CD4-positive, alpha-beta memory T cell (primary cell): Measurements from ENCODE around the gene ADAD2. TPM values are rescaled to one million over a fixed set of nuclear protein-coding genes. Genes with fewer than 3 reads are reported as not detected.

Source experiments
- CTCF ChIA-PET: fragments of 350-600 bp; sonication (Branson Sonifier 250); formaldehyde crosslinking; loops from one replicate; lab custom pipeline; 2021; ENCODE audit warnings: inconsistent platforms; ENCODE audit not compliant: partially characterized antibody; lab: Charles Lee
- POLR2A ChIA-PET: fragments of 350-600 bp; sonication (Branson Sonifier 250); formaldehyde crosslinking; loops from one replicate; lab custom pipeline; 2021; ENCODE audit not compliant: partially characterized antibody; lab: Charles Lee
- DNase-seq, 5 donors: peaks; one replicate each; pipeline versions ENCODE4 v3.0.0 to v3.0.0-alpha.2; 2020 to 2022; ENCODE audit warnings: mixed read lengths in 1 of 5
- H3K27ac ChIP-seq: one replicate; pipeline ENCODE4 v1.7.0; 2013; ENCODE audit warnings: low read depth, low read length
- H3K27me3 ChIP-seq: 2 replicates; pipeline ENCODE4 v1.7.0; 2013; ENCODE audit warnings: mild to moderate bottlenecking, low read length, moderate library complexity; ENCODE audit not compliant: insufficient read depth
- H3K36me3 ChIP-seq: 2 replicates; pipeline ENCODE4 v1.7.0; 2013; ENCODE audit warnings: mild to moderate bottlenecking, low read length, moderate library complexity; ENCODE audit not compliant: insufficient read depth
- H3K4me1 ChIP-seq: 2 replicates; pipeline ENCODE4 v1.7.0; 2013; ENCODE audit warnings: mild to moderate bottlenecking, low read length, moderate library complexity; ENCODE audit not compliant: insufficient read depth
- H3K4me3 ChIP-seq, 2 donors: one replicate each; pipeline ENCODE4 v1.7.0; 2013; ENCODE audit warnings: low read length in 2 of 2, mild to moderate bottlenecking in 1 of 2
- H3K9me3 ChIP-seq, 2 donors: one replicate each; pipeline ENCODE4 v1.7.0; 2013; ENCODE audit warnings: low read length in 2 of 2, control low read depth in 1 of 2; ENCODE audit not compliant: control insufficient read depth in 1 of 2
- H3K27ac Mint-ChIP-seq, 7 donors: one replicate each; pipeline ENCODE4 v1.8.0; 2020 to 2021; ENCODE audit warnings: mixed read lengths in 7 of 7, mild to moderate bottlenecking in 6 of 7, inconsistent platforms in 3 of 7, moderate library complexity in 3 of 7
- H3K27me3 Mint-ChIP-seq, 2 donors: one replicate each; pipeline ENCODE4 v1.8.0; 2020 to 2021; ENCODE audit warnings: mixed read lengths in 2 of 2
- H3K36me3 Mint-ChIP-seq, 2 donors: one replicate each; pipeline ENCODE4 v1.8.0; 2020 to 2021; ENCODE audit warnings: mixed read lengths in 2 of 2, inconsistent platforms in 1 of 2, mild to moderate bottlenecking in 1 of 2
- H3K4me1 Mint-ChIP-seq, 4 donors: one replicate each; pipeline ENCODE4 v1.8.0; 2020 to 2021; ENCODE audit warnings: mixed read lengths in 4 of 4, mild to moderate bottlenecking in 1 of 4
- H3K4me3 Mint-ChIP-seq, 8 donors: one replicate each; pipeline ENCODE4 v1.8.0; 2020 to 2021; ENCODE audit warnings: mixed read lengths in 8 of 8, mild to moderate bottlenecking in 7 of 8, moderate library complexity in 6 of 8, inconsistent platforms in 3 of 8
- H3K9me3 Mint-ChIP-seq, 8 donors: one replicate each; pipeline ENCODE4 v1.8.0; 2020 to 2021; ENCODE audit warnings: mixed read lengths in 8 of 8, mild to moderate bottlenecking in 5 of 8, inconsistent platforms in 3 of 8, moderate library complexity in 1 of 8
- intact Hi-C: fragments of 100-400 bp; cut with micrococcal nuclease; formaldehyde crosslinking; loops from one replicate; pipeline ENCODE4 v1.15.1; 2023
- polyA plus RNA-seq, 2 donors: library from polyadenylated mRNA; unstranded; fragments of 300-500 nt; fragmentation: Illumina TruSeq; gene quantifications; one replicate each; pipeline ENCODE4 v1.2.3, GENCODE V29; 2021
- total RNA-seq, 2 experiments: library from RNA; stranded (reverse); gene quantifications; one replicate each; pipeline ENCODE4 v1.2.3, GENCODE V29; 2021

ADAD2 gene
- total and polyA plus RNA-seq, 4 experiments from 2014 or later: not detected

DNA sequence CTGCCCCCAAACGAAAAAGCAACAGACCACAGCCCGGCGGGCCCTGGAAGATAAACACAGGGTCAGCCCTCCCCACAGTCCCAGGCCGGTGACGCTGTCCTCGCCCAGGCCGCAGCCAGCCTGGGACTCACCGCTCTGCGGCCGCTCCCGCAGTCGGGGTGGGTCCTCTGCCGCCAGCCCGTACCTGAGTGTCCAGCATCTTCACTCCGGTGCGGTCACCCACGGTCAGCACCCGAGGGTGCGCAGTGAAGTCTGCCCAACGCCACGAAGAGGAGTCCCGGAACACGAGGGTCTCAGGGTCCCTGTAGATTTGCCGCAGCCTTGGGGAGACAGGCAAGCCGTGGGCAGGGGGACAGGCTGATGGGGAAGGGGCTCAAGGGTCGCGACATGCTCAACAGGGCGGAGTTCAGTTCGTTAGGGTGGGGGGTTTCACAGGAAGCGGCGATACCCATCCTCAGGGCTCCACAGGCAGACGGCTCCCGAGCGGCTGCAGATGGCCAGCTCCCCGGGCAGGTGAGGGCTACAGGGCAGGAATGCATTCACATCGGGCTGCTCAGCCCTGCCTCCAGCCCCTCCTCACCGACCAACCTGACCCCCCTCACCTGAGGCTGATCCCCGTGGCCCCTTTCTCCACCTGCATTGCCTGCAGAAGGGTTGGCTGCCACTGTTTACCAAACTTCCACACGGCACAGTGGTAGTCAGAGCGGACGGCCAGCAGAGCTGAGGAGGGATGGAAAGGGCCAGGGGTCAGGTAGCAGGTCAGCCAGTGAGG lies 9.6 kb upstream of the ADAD2 start:
- CTCF ChIA-PET: no interaction called here
- intact Hi-C loops: no loop called here

GRCh38 chr16:84182104-84182503 lies 8.9 kb upstream of the ADAD2 start:
- Histone ChIP-seq H3K27me3 (no peaks in the 10 kb centered on the region), H3K9me3 (no peaks in the 10 kb centered on the region), H3K36me3 (peaks cover 46% of the 10 kb centered on the region), H3K27ac (no peak overlapping the region), H3K4me1 (peaks cover 19% of the 10 kb centered on the region), H3K4me3 (no peak overlapping the region)
- Mint-ChIP-seq H3K4me1 (peaks cover 11 to 32% (median 20%) of the 10 kb centered on the region in 4 donors), H3K27me3 (no peaks in the 10 kb centered on the region), H3K4me3 (no peak overlapping the region), H3K9me3 (no peaks in the 10 kb centered on the region), H3K36me3 (peaks cover 16 to 43% of the 10 kb centered on the region in 2 donors), H3K27ac (no peak overlapping the region)
- ChIA-PET POLR2A (no interaction called here), CTCF (interaction anchor here (0.5 to 0.9 kb wide), 2 partner anchors 69 to 98 kb away, joined by 3 read pairs; no protein-coding TSS in a partner anchor)
- DNase-seq: no peak
- intact Hi-C loops: no loop called here

More for the DNA sequence above, 9.6 kb upstream of the ADAD2 start:
- H3K27ac ChIP-seq: no peak overlapping the region
- Mint-ChIP-seq H3K27ac (no peak overlapping the region), H3K9me3 (no peaks in the 10 kb centered on the region), H3K36me3 (peaks cover 16 to 40% of the 10 kb centered on the region in 2 donors), H3K4me1 (peaks cover 11 to 32% (median 16%) of the 10 kb centered on the region in 4 donors), H3K27me3 (no peaks in the 10 kb centered on the region), H3K4me3 (no peak overlapping the region)
- no peaks in the 10 kb centered on the region for H3K9me3 ChIP-seq
- H3K4me1 ChIP-seq: peaks cover 18% of the 10 kb centered on the region
- H3K27me3 ChIP-seq: no peaks in the 10 kb centered on the region
- H3K36me3 ChIP-seq: peaks cover 46% of the 10 kb centered on the region
- no peak overlapping the region for H3K4me3 ChIP-seq
- no peak for DNase-seq
- POLR2A ChIA-PET: no interaction called here

DNA sequence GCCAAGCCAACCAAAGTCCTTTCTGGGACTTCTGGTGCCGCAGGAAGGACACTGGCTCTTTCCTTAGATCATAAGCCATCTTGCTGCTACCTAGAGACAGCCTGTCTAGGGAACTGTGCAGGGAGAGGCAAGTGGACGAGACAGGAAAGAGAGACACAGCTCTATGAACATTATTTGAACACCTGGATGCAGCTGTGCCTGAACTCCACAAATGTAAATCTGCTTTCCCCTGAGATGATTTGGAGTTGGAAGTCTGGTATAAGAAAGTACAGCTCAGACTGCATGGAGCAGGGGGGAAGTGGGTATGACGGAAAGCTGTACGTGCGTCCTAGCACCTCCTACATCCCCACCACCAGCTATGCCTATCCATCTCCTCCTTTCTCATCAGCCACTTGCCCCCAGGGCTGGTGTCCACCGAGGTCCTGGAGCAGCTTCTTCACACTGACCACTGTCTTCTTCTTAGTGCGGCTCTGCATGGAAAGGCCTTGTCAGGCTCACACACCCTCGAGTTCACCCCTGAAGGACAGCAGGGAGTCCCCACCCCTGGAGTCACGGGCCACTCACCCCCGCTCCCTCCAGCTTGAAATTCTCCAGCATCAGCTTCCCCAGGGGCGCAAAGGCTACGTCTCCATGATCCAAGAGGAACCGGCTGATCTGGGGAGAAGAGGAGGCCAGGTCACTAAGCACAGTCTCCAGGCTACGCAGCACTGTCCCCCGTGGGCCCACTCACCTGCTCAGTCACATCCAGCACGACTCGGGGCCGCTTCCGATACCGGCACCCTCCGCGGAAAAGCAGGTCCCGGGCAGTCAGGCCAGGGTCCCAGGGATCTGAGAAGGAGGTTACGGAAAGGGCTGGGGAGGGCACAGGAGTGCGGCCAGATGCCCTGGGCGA lies 8.0 kb upstream of the ADAD2 start:
- Mint-ChIP-seq H3K36me3 (peaks cover 16 to 41% of the 10 kb centered on the region in 2 donors), H3K9me3 (no peaks in the 10 kb centered on the region), H3K27ac (no peak overlapping the region), H3K4me3 (peak overlapping the region in 2 of 8 donors; percentile 29 to 46), H3K27me3 (no peaks in the 10 kb centered on the region), H3K4me1 (peaks cover 10 to 32% (median 21%) of the 10 kb centered on the region in 4 donors)
- Histone ChIP-seq H3K9me3 (no peaks in the 10 kb centered on the region), H3K36me3 (peaks cover 46% of the 10 kb centered on the region), H3K4me1 (peaks cover 19% of the 10 kb centered on the region), H3K4me3 (no peak overlapping the region), H3K27ac (no peak overlapping the region), H3K27me3 (no peaks in the 10 kb centered on the region)
- ChIA-PET POLR2A (no interaction called here), CTCF (interaction anchor here (0.9 to 2.5 kb wide), 3 partner anchors 7 to 99 kb away, joined by 3 to 8 read pairs (median 6); no protein-coding TSS in a partner anchor)
- no peak for DNase-seq
- intact Hi-C loops: no loop called here

DNA sequence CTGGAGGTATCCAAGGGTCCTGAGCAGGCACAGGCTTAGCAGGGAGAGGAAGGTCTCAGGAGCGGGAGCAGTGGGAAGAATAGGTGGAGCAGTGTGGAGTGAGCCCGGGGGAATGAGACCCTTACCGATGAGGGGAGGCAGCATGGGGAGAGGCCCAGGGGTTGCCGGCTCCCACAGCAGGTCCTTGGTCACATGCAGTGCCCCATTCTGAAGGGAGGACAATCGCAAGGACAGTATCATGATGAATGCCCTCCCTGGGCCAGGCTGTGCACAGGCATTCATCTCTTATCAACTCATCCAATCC lies 7.4 kb upstream of the ADAD2 start:
- H3K4me1 ChIP-seq: peaks cover 19% of the 10 kb centered on the region
- H3K27me3 ChIP-seq: no peaks in the 10 kb centered on the region
- H3K36me3 ChIP-seq: peaks cover 42% of the 10 kb centered on the region
- no peak overlapping the region for H3K4me3 ChIP-seq
- Mint-ChIP-seq H3K9me3 (no peaks in the 10 kb centered on the region), H3K36me3 (peaks cover 16 to 35% of the 10 kb centered on the region in 2 donors), H3K27me3 (no peaks in the 10 kb centered on the region), H3K27ac (no peak overlapping the region), H3K4me1 (peaks cover 10 to 32% (median 21%) of the 10 kb centered on the region in 4 donors), H3K4me3 (no peak overlapping the region)
- no peak for DNase-seq
- ChIA-PET POLR2A (no interaction called here), CTCF (interaction anchor here (1.8 to 2.5 kb wide), 2 partner anchors 8 to 99 kb away, joined by 6 to 8 read pairs; no protein-coding TSS in a partner anchor)
- H3K27ac ChIP-seq: no peak overlapping the region
- intact Hi-C loops: no loop called here
- no peaks in the 10 kb centered on the region for H3K9me3 ChIP-seq

DNA sequence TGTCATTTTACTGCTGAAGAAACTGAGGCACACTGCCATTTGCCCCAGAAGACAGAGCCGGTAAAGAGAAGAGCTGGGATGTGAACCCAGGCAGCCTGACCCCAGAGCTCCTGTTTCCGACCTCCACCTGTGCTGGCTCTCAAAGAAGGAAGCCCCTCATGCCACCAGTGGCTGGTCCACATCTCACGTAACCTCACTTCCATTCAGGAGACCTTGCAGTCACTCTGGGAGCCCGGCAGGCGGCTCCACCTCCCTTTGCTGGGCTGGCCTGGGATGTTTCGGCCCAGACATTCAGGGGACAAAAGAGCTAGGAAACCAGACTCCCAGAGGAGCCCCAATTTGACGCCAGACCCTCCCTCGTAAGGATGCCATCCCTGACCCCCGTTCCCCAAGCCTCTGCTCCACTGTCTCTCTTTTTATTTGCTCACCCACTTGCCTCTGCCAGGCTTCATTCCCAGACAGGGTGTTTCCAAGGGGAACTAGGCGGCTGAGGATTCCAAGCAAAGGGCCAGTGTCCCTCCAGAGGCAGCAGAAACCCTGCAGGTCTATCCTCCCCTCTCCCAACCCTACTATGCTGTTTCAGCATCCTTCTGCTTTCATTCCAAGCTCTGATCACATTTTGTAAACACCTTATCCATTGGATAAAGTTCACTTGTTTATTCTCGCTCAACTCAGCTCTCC lies 6.9 kb upstream of the ADAD2 start:
- H3K9me3 Mint-ChIP-seq: no peaks in the 10 kb centered on the region
- H3K4me1 ChIP-seq: peaks cover 19% of the 10 kb centered on the region
- no peaks in the 10 kb centered on the region for H3K27me3 ChIP-seq
- H3K36me3 ChIP-seq: peaks cover 38% of the 10 kb centered on the region
- no peaks in the 10 kb centered on the region for H3K27me3 Mint-ChIP-seq
- POLR2A ChIA-PET: no interaction called here
- no peak overlapping the region for H3K27ac ChIP-seq
- peaks cover 10 to 32% (median 21%) of the 10 kb centered on the region in 4 donors for H3K4me1 Mint-ChIP-seq
- peaks cover 16 to 30% of the 10 kb centered on the region in 2 donors for H3K36me3 Mint-ChIP-seq
- intact Hi-C loops: no loop called here
- DNase-seq: no peak
- CTCF ChIA-PET: interaction anchor here (1.8 to 2.5 kb wide), 2 partner anchors 9 to 100 kb away, joined by 6 to 8 read pairs; no protein-coding TSS in a partner anchor
- no peaks in the 10 kb centered on the region for H3K9me3 ChIP-seq
- no peak overlapping the region for H3K4me3 ChIP-seq
- H3K27ac Mint-ChIP-seq: peak overlapping the region in 1 of 7 donors; percentile 67
- peak overlapping the region in 1 of 8 donors; percentile 15 for H3K4me3 Mint-ChIP-seq

- Histone ChIP-seq H3K4me1 (peaks cover 19% of the 10 kb centered on the region), H3K36me3 (peaks cover 38% of the 10 kb centered on the region), H3K27ac (no peak overlapping the region), H3K9me3 (no peaks in the 10 kb centered on the region), H3K4me3 (no peak overlapping the region), H3K27me3 (no peaks in the 10 kb centered on the region)
- DNase-seq: no peak
- ChIA-PET POLR2A (no interaction called here), CTCF (interaction anchor here (1.8 to 2.5 kb wide), 2 partner anchors 9 to 101 kb away, joined by 6 to 8 read pairs; no protein-coding TSS in a partner anchor)
- peak overlapping the region in 6 of 7 donors; percentile 14 to 89 (median 52) for H3K27ac Mint-ChIP-seq
- peak overlapping the region; percentile 81 to 95 (median 93) for H3K4me3 Mint-ChIP-seq
- intact Hi-C loops: loop anchor here (5.0 kb wide), 1 partner anchor 843 kb away; the partner anchor contains the start of gene KIAA0513
- H3K27me3 Mint-ChIP-seq: no peaks in the 10 kb centered on the region
- H3K36me3 Mint-ChIP-seq: peaks cover 16 to 28% of the 10 kb centered on the region in 2 donors
- H3K9me3 Mint-ChIP-seq: no peaks in the 10 kb centered on the region
- peaks cover 10 to 32% (median 21%) of the 10 kb centered on the region in 4 donors for H3K4me1 Mint-ChIP-seq
Observed at GRCh38 chr16:84184775-84185174, 6.2 kb upstream of the ADAD2 start.
